GM18508 (cell line): Measurements from ENCODE around the gene CRYL1.

Experiments used
- ATAC-seq: cut with Tn5 transposase; IDR thresholded peaks from one replicate; pipeline ENCODE4 v1.9.1; 2021; ENCODE audit warnings: moderate number of reproducible peaks; ENCODE audit not compliant: insufficient read depth, unreplicated experiment

CRYL1 gene

GRCh38 chr13:20389696-20390525, 135.7 kb downstream of the CRYL1 start:
- ATAC-seq: no peak

- no peak for ATAC-seq
Observed at GRCh38 chr13:20388184-20388583, 137.5 kb downstream of the CRYL1 start.

- ATAC-seq: no peak
Observed at GRCh38 chr13:20387441-20387971, 138.2 kb downstream of the CRYL1 start.

- no peak for ATAC-seq
Observed at GRCh38 chr13:20387006-20387405, 138.7 kb downstream of the CRYL1 start.

- ATAC-seq: no peak
Observed at GRCh38 chr13:20383058-20383457, 142.6 kb downstream of the CRYL1 start.

GRCh38 chr13:20381401-20381800, 144.3 kb downstream of the CRYL1 start:
- no peak for ATAC-seq

GRCh38 chr13:20378721-20379120, 146.9 kb downstream of the CRYL1 start:
- no peak for ATAC-seq

- no peak for ATAC-seq
Observed at GRCh38 chr13:20377720-20378119, 147.9 kb downstream of the CRYL1 start.

- ATAC-seq: no peak
Observed at GRCh38 chr13:20375871-20376270, 149.8 kb downstream of the CRYL1 start.

- ATAC-seq: no peak
Observed at GRCh38 chr13:20373861-20374260, 151.8 kb downstream of the CRYL1 start.

GRCh38 chr13:20371825-20372224, 153.8 kb downstream of the CRYL1 start:
- no peak for ATAC-seq

GRCh38 chr13:20370815-20371421, 154.7 kb downstream of the CRYL1 start:
- no peak for ATAC-seq

GRCh38 chr13:20369886-20370361, 155.7 kb downstream of the CRYL1 start:
- peak; percentile 90 for ATAC-seq

- no peak for ATAC-seq
Observed at GRCh38 chr13:20366056-20366455, 159.6 kb downstream of the CRYL1 start.

GRCh38 chr13:20363603-20364002, 162.1 kb downstream of the CRYL1 start:
- no peak for ATAC-seq

GRCh38 chr13:20363172-20363571, 162.5 kb downstream of the CRYL1 start:
- no peak for ATAC-seq

- ATAC-seq: no peak
Observed at GRCh38 chr13:20362484-20363041, 163.1 kb downstream of the CRYL1 start.

GRCh38 chr13:20360835-20361412, 164.7 kb downstream of the CRYL1 start:
- ATAC-seq: no peak

- ATAC-seq: no peak
Observed at GRCh38 chr13:20360041-20360491, 165.6 kb downstream of the CRYL1 start.

GRCh38 chr13:20359335-20359734, 166.3 kb downstream of the CRYL1 start:
- no peak for ATAC-seq

- no peak for ATAC-seq
Observed at GRCh38 chr13:20358022-20358421, 167.6 kb downstream of the CRYL1 start.
